ENCODE measurements around the gene CNTN1.

CNTN1 gene

GRCh38 chr12:40693207-40693821, 1.1 kb downstream of the CNTN1 start:
- Histone ChIP-seq H3K36me3 (no peaks in the 10 kb centered on the region), H3K9me3 (peaks cover 11% of the 10 kb centered on the region; the same call in 1 of the 2 replicates), H3K27ac (no peak overlapping the region), H3K4me1 (no peaks in the 10 kb centered on the region), H3K9ac (no peak overlapping the region), H3K4me3 (no peak overlapping the region), H3K4me2 (no peak overlapping the region), H4K20me1 (no peaks in the 10 kb centered on the region), H3K27me3 (no peaks in the 10 kb centered on the region)
- no peak for TF ChIP-seq Cebpa-rat (IDR thresholded peaks at IDR 0.05)

- Histone ChIP-seq H3K9me3 (peaks cover 9% of the 10 kb centered on the region; the same call in 1 of the 2 replicates), H3K9ac (no peak overlapping the region), H3K4me2 (no peak overlapping the region), H3K4me3 (no peak overlapping the region), H3K27me3 (no peaks in the 10 kb centered on the region), H3K4me1 (no peaks in the 10 kb centered on the region), H4K20me1 (no peaks in the 10 kb centered on the region), H3K27ac (no peak overlapping the region), H3K36me3 (no peaks in the 10 kb centered on the region)
- no peak for TF ChIP-seq Cebpa-rat (IDR thresholded peaks at IDR 0.05)
Observed at GRCh38 chr12:40697566-40698259, 5.5 kb downstream of the CNTN1 start.

GRCh38 chr12:40701756-40702155, 9.5 kb downstream of the CNTN1 start:
- no peaks in the 10 kb centered on the region for H3K36me3 ChIP-seq
- no peak overlapping the region for H3K4me3 ChIP-seq
- H3K9ac ChIP-seq: no peak overlapping the region
- no peak overlapping the region for H3K27ac ChIP-seq
- no peaks in the 10 kb centered on the region for H3K4me1 ChIP-seq
- H3K4me2 ChIP-seq: no peak overlapping the region
- no peaks in the 10 kb centered on the region for H3K9me3 ChIP-seq
- no peaks in the 10 kb centered on the region for H4K20me1 ChIP-seq
- TF ChIP-seq Cebpa-rat (IDR thresholded peaks at IDR 0.05): no peak
- H3K27me3 ChIP-seq: no peaks in the 10 kb centered on the region

GRCh38 chr12:40711121-40711520, 18.9 kb downstream of the CNTN1 start:
- no peaks in the 10 kb centered on the region for H4K20me1 ChIP-seq
- H3K27ac ChIP-seq: no peak overlapping the region
- H3K9ac ChIP-seq: no peak overlapping the region
- H3K4me2 ChIP-seq: no peak overlapping the region
- H3K4me3 ChIP-seq: no peak overlapping the region
- H3K9me3 ChIP-seq: no peaks in the 10 kb centered on the region
- no peak for TF ChIP-seq Cebpa-rat (IDR thresholded peaks at IDR 0.05)
- H3K4me1 ChIP-seq: no peaks in the 10 kb centered on the region
- no peaks in the 10 kb centered on the region for H3K27me3 ChIP-seq
- no peaks in the 10 kb centered on the region for H3K36me3 ChIP-seq

GRCh38 chr12:40714636-40715035, 22.4 kb downstream of the CNTN1 start:
- H3K9ac ChIP-seq: no peak overlapping the region

GRCh38 chr12:40716037-40716436, 23.8 kb downstream of the CNTN1 start:
- Histone ChIP-seq H3K27me3 (no peaks in the 10 kb centered on the region), H3K9ac (no peak overlapping the region), H3K4me2 (no peak overlapping the region), H3K4me1 (no peaks in the 10 kb centered on the region), H4K20me1 (no peaks in the 10 kb centered on the region), H3K27ac (no peak overlapping the region), H3K36me3 (no peaks in the 10 kb centered on the region), H3K4me3 (no peak overlapping the region), H3K9me3 (no peaks in the 10 kb centered on the region)
- no peak for TF ChIP-seq Cebpa-rat (IDR thresholded peaks at IDR 0.05)

More at GRCh38 chr12:40714636-40715035, 22.4 kb downstream of the CNTN1 start:
- H4K20me1 ChIP-seq: no peaks in the 10 kb centered on the region
- no peak overlapping the region for H3K27ac ChIP-seq
- TF ChIP-seq Cebpa-rat (IDR thresholded peaks at IDR 0.05): no peak
- H3K36me3 ChIP-seq: no peaks in the 10 kb centered on the region
- no peak overlapping the region for H3K4me2 ChIP-seq
- no peak overlapping the region for H3K4me3 ChIP-seq
- H3K9me3 ChIP-seq: no peaks in the 10 kb centered on the region
- H3K27me3 ChIP-seq: no peaks in the 10 kb centered on the region
- H3K4me1 ChIP-seq: no peaks in the 10 kb centered on the region

- no peak for TF ChIP-seq Cebpa-rat (IDR thresholded peaks at IDR 0.05)
- Histone ChIP-seq H3K9ac (no peak overlapping the region), H3K4me2 (no peak overlapping the region), H3K27ac (no peak overlapping the region), H4K20me1 (no peaks in the 10 kb centered on the region), H3K27me3 (no peaks in the 10 kb centered on the region), H3K36me3 (no peaks in the 10 kb centered on the region), H3K4me1 (no peaks in the 10 kb centered on the region), H3K4me3 (no peak overlapping the region), H3K9me3 (no peaks in the 10 kb centered on the region)
Observed at GRCh38 chr12:40717576-40717975, 25.3 kb downstream of the CNTN1 start.

GRCh38 chr12:40718878-40719372, 26.7 kb downstream of the CNTN1 start:
- Histone ChIP-seq H3K27me3 (no peaks in the 10 kb centered on the region), H3K36me3 (no peaks in the 10 kb centered on the region), H3K9ac (no peak overlapping the region), H4K20me1 (no peaks in the 10 kb centered on the region), H3K27ac (no peak overlapping the region), H3K9me3 (no peaks in the 10 kb centered on the region), H3K4me3 (no peak overlapping the region), H3K4me2 (no peak overlapping the region), H3K4me1 (no peaks in the 10 kb centered on the region)
- no peak for TF ChIP-seq Cebpa-rat (IDR thresholded peaks at IDR 0.05)

- Histone ChIP-seq H4K20me1 (no peaks in the 10 kb centered on the region), H3K27me3 (no peaks in the 10 kb centered on the region), H3K9ac (no peak overlapping the region), H3K36me3 (no peaks in the 10 kb centered on the region), H3K9me3 (no peaks in the 10 kb centered on the region), H3K4me2 (no peak overlapping the region), H3K4me3 (no peak overlapping the region), H3K27ac (no peak overlapping the region), H3K4me1 (no peaks in the 10 kb centered on the region)
- no peak for TF ChIP-seq Cebpa-rat (IDR thresholded peaks at IDR 0.05)
Observed at GRCh38 chr12:40723001-40723400, 30.8 kb downstream of the CNTN1 start.

- Histone ChIP-seq H3K4me2 (no peak overlapping the region), H3K9me3 (no peaks in the 10 kb centered on the region), H3K36me3 (no peaks in the 10 kb centered on the region), H4K20me1 (no peaks in the 10 kb centered on the region), H3K27ac (no peak overlapping the region), H3K4me1 (no peaks in the 10 kb centered on the region), H3K27me3 (no peaks in the 10 kb centered on the region), H3K9ac (no peak overlapping the region), H3K4me3 (no peak overlapping the region)
- TF ChIP-seq Cebpa-rat (IDR thresholded peaks at IDR 0.05): no peak
Observed at GRCh38 chr12:40726366-40726765, 34.1 kb downstream of the CNTN1 start.
